H9 (cell line): ENCODE measurements around the gene CCDC126. TPM values are rescaled to one million over a fixed set of nuclear protein-coding genes. Genes with fewer than 3 reads are reported as not detected.
A peak's percentile ranks its signal among the peaks of the same experiment; 100 is the strongest.

Source experiments
- DNase-seq: peaks from one replicate; pipeline ENCODE4 v3.0.0-alpha.2; 2017
- H2AFZ ChIP-seq: one replicate; pipeline ENCODE4 v1.6.1; 2013; ENCODE audit warnings: mild to moderate bottlenecking, low read length, control low read depth, moderate library complexity
- H2AK5ac ChIP-seq: 2 replicates; pipeline ENCODE4 v1.6.1; 2013; ENCODE audit warnings: low read length, control low read depth, mixed read lengths; ENCODE audit not compliant: insufficient read length
- H2BK120ac ChIP-seq: one replicate; pipeline ENCODE4 v1.6.1; 2013; ENCODE audit warnings: low read depth, mild to moderate bottlenecking, low read length, control low read depth, inconsistent platforms; ENCODE audit not compliant: poor library complexity, severe bottlenecking
- H2BK12ac ChIP-seq: 2 replicates; pipeline ENCODE4 v1.6.1; 2013; ENCODE audit warnings: low read length, control low read depth, mixed read lengths, low read depth; ENCODE audit not compliant: insufficient read length
- H2BK15ac ChIP-seq: 2 replicates; pipeline ENCODE4 v1.6.1; 2013; ENCODE audit warnings: low read depth, low read length, control low read depth
- H2BK20ac ChIP-seq: one replicate; pipeline ENCODE4 v1.6.1; 2013; ENCODE audit warnings: low read depth, mild to moderate bottlenecking, low read length, control low read depth, inconsistent platforms; ENCODE audit not compliant: poor library complexity, severe bottlenecking
- H2BK5ac ChIP-seq: 2 replicates; pipeline ENCODE4 v1.6.1; 2013; ENCODE audit warnings: low read length, control low read depth, mixed read lengths; ENCODE audit not compliant: insufficient read length
- H3K14ac ChIP-seq: 2 replicates; pipeline ENCODE4 v1.6.1; 2013; ENCODE audit warnings: low read length, control low read depth; ENCODE audit not compliant: insufficient read depth
- H3K18ac ChIP-seq: 2 replicates; pipeline ENCODE4 v1.6.1; 2013; ENCODE audit warnings: low read depth, mild to moderate bottlenecking, mixed read lengths, low read length, control low read depth; ENCODE audit not compliant: insufficient read length
- H3K23ac ChIP-seq: 2 replicates; pipeline ENCODE4 v1.6.1; 2013; ENCODE audit warnings: low read length, control low read depth, mixed read lengths, low read depth; ENCODE audit not compliant: insufficient read length
- H3K23me2 ChIP-seq: 2 replicates; pipeline ENCODE4 v1.6.1; 2013; ENCODE audit warnings: low read depth, mild to moderate bottlenecking, mixed read lengths, low read length, control low read depth; ENCODE audit not compliant: insufficient read length, poor library complexity, severe bottlenecking
- H3K27ac ChIP-seq: 2 replicates; pipeline ENCODE4 v1.5.1; 2013; ENCODE audit warnings: low read length, control low read depth, mixed read lengths, low read depth; ENCODE audit not compliant: insufficient read length
- H3K27me3 ChIP-seq: 2 replicates; pipeline ENCODE4 v1.6.1; 2013; ENCODE audit warnings: low read length, control low read depth, inconsistent platforms; ENCODE audit not compliant: insufficient read depth
- H3K4ac ChIP-seq: 2 replicates; pipeline ENCODE4 v1.6.1; 2013; ENCODE audit warnings: low read depth, mild to moderate bottlenecking, control low read depth, inconsistent platforms, low read length, moderate library complexity
- H3K4me1 ChIP-seq: 2 replicates; pipeline ENCODE4 v1.6.1; 2013; ENCODE audit warnings: low read length, control low read depth, inconsistent platforms; ENCODE audit not compliant: insufficient read depth
- H3K4me2 ChIP-seq: 2 replicates; pipeline ENCODE4 v1.6.1; 2013; ENCODE audit warnings: low read length, control low read depth, mixed read lengths; ENCODE audit not compliant: insufficient read length, insufficient read depth
- H3K56ac ChIP-seq: 2 replicates; pipeline ENCODE4 v1.6.1; 2013; ENCODE audit warnings: low read depth, mild to moderate bottlenecking, mixed read lengths, low read length, control low read depth; ENCODE audit not compliant: insufficient read length
- H3K79me1 ChIP-seq: 2 replicates; pipeline ENCODE4 v1.6.1; 2013; ENCODE audit warnings: low read depth, mild to moderate bottlenecking, moderate library complexity, low read length, control low read depth, inconsistent platforms; ENCODE audit not compliant: insufficient read depth, poor library complexity, severe bottlenecking
- H3K79me2 ChIP-seq: 2 replicates; pipeline ENCODE4 v1.6.1; 2013; ENCODE audit warnings: low read length, control low read depth, inconsistent platforms; ENCODE audit not compliant: insufficient read depth
- H3K9ac ChIP-seq: 2 replicates; pipeline ENCODE4 v1.6.1; 2013; ENCODE audit warnings: low read length, control low read depth, mixed read lengths; ENCODE audit not compliant: insufficient read length; ENCODE audit errors: extremely low read depth
- H3K9me3 ChIP-seq: one replicate; pipeline ENCODE4 v1.6.1; 2013; ENCODE audit warnings: low read depth, low read length, inconsistent platforms; ENCODE audit not compliant: control insufficient read depth
- H3T11ph ChIP-seq: one replicate; pipeline ENCODE4 v1.6.1; 2013; ENCODE audit warnings: mild to moderate bottlenecking, low read length, control low read depth, inconsistent platforms
- H4K20me1 ChIP-seq: one replicate; pipeline ENCODE4 v1.6.1; 2013; ENCODE audit not compliant: control insufficient read depth, insufficient read length, insufficient read depth
- H4K5ac ChIP-seq: 2 replicates; pipeline ENCODE4 v1.6.1; 2013; ENCODE audit warnings: low read depth, mild to moderate bottlenecking, mixed read lengths, low read length, control low read depth; ENCODE audit not compliant: insufficient read length
- H4K8ac ChIP-seq: replicated peaks from 2 replicates; pipeline ENCODE4 v1.6.1; 2013; ENCODE audit warnings: low read length, control low read depth, mixed read lengths, low read depth; ENCODE audit not compliant: insufficient read length
- H4K91ac ChIP-seq: 2 replicates; pipeline ENCODE4 v1.6.1; 2013; ENCODE audit warnings: low read depth, mild to moderate bottlenecking, moderate library complexity, mixed read lengths, low read length, control low read depth; ENCODE audit not compliant: insufficient read length
- H3K27ac Mint-ChIP-seq, 3 experiments: 2 replicates in 2 of 3; 3 replicates in 1 of 3; pipeline ENCODE4 v1.8.0; 2020 to 2021; ENCODE audit warnings: mixed read lengths in 3 of 3, mild to moderate bottlenecking in 1 of 3, moderate library complexity in 1 of 3
- H3K27me3 Mint-ChIP-seq: 2 replicates; pipeline ENCODE4 v1.8.0; 2021; ENCODE audit warnings: low read depth, mild to moderate bottlenecking, moderate library complexity, mixed read lengths
- H3K36me3 Mint-ChIP-seq, 3 experiments: 2 replicates in 2 of 3; 3 replicates in 1 of 3; pipeline ENCODE4 v1.8.0; 2020 to 2021; ENCODE audit warnings: low read depth in 3 of 3, mixed read lengths in 3 of 3; ENCODE audit not compliant: insufficient read depth in 1 of 3
- H3K4me1 Mint-ChIP-seq, 2 experiments: 2 replicates each; pipeline ENCODE4 v1.8.0; 2020; ENCODE audit warnings: mixed read lengths in 2 of 2
- H3K4me3 Mint-ChIP-seq, 2 experiments: 2 replicates in 1 of 2; 3 replicates in 1 of 2; pipeline ENCODE4 v1.8.0; 2020 to 2021; ENCODE audit warnings: mild to moderate bottlenecking in 2 of 2, mixed read lengths in 2 of 2, moderate library complexity in 1 of 2
- H3K9me3 Mint-ChIP-seq, 2 experiments: 2 replicates in 1 of 2; 3 replicates in 1 of 2; pipeline ENCODE4 v1.8.0; 2020; ENCODE audit warnings: mild to moderate bottlenecking in 2 of 2, mixed read lengths in 2 of 2, moderate library complexity in 1 of 2
- CTCF ChIP-seq: fragments of 200-600 bp; sonication (generic); conservative IDR thresholded peaks from 3 replicates; pipeline ENCODE4 v1.8.0; 2021; ENCODE audit warnings: antibody characterized with exemption, mild to moderate bottlenecking
- WGBS: extraction: QIAGEN DNeasy Blood & Tissue Kit; methylation state at CpG from one replicate; pipeline ENCODE4 v1.1.7; 2013; ENCODE audit warnings: missing lambda C conversion rate, low lambda C conversion rate, mixed read lengths; ENCODE audit not compliant: insufficient read length; ENCODE audit errors: extremely low coverage; 5-methylcytosine and 5-hydroxymethylcytosine counted together
- total RNA-seq: library from RNA; stranded (reverse); gene quantifications from 2 replicates; pipeline ENCODE4 v1.2.1, GENCODE V29; 2021

The CCDC126 gene
- total RNA-seq, 1 experiment from 2014 or later: 4.0 TPM

DNA sequence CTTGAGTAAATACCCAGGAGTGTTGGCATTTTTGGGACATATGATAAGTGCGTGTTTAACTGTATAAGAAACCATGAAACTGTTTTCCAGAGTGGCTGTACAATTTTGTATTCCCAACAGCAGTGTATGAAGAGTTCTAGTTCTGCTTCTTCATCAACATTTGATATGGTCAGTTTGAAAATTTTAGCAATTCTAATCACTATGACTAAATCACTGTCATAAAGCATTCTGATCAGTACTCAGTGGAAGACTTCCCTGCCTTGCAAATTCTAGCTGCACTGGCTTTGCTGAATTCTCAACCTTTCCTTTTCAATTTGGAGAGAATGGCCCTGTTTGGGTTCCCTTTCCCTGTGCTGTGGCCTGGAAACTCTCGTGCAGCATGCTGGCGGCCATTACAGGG is 64.2 kb downstream of the CCDC126 start:
- H3K56ac ChIP-seq: no peak overlapping the region
- no peak overlapping the region for H3K9ac ChIP-seq
- no peak overlapping the region for H2BK15ac ChIP-seq
- no peak overlapping the region for H3K27ac ChIP-seq
- H2AK5ac ChIP-seq: no peak overlapping the region
- H3K79me1 ChIP-seq: no peaks in the 10 kb centered on the region
- Mint-ChIP-seq H3K4me1 (peaks cover 31 to 32% of the 10 kb centered on the region in 2 experiments), H3K9me3 (peaks cover 12 to 18% of the 10 kb centered on the region in 2 experiments), H3K27ac (peak overlapping the region in 1 of 3 experiments; percentile 52; a peak in 4 of 7 replicates), H3K36me3 (peaks cover 7 to 13% (median 11%) of the 10 kb centered on the region in 3 experiments; a peak in 6 of 7 replicates), H3K4me3 (no peak overlapping the region), H3K27me3 (no peaks in the 10 kb centered on the region)
- peaks cover 7% of the 10 kb centered on the region; the same call in 1 of the 2 replicates for H3K4me1 ChIP-seq
- no peak overlapping the region for H4K91ac ChIP-seq
- no peak overlapping the region for H3K14ac ChIP-seq
- no peak overlapping the region for H3K4ac ChIP-seq
- no peak overlapping the region for H2BK12ac ChIP-seq
- no peaks in the 10 kb centered on the region for H3K27me3 ChIP-seq
- no peak for DNase-seq
- no peak overlapping the region for H3T11ph ChIP-seq
- whole genome bisulfite sequencing: no CpG with 5 or more reads among the region's 3 CpGs
- no peak overlapping the region for H2BK5ac ChIP-seq
- no peaks in the 10 kb centered on the region for H3K79me2 ChIP-seq
- H4K20me1 ChIP-seq: no peaks in the 10 kb centered on the region
- H2BK20ac ChIP-seq: no peak overlapping the region
- H3K18ac ChIP-seq: no peak overlapping the region
- H3K23me2 ChIP-seq: no peaks in the 10 kb centered on the region
- no peak overlapping the region for H4K5ac ChIP-seq
- no peak overlapping the region for H2AFZ ChIP-seq
- no peak overlapping the region for H3K4me2 ChIP-seq
- TF ChIP-seq CTCF: no peak
- no peaks in the 10 kb centered on the region for H3K9me3 ChIP-seq
- H3K23ac ChIP-seq: no peak overlapping the region
- H4K8ac ChIP-seq: no peak overlapping the region
- no peak overlapping the region for H2BK120ac ChIP-seq
